Muscle of leg (tissue), 11 donors: Measurements from ENCODE around the gene CYTL1. TPM values are rescaled to one million over a fixed set of nuclear protein-coding genes. Genes with fewer than 3 reads are reported as not detected.

Experiments used
- DNase-seq: peaks from one replicate; pipeline ENCODE4 v3.0.0; 2013
- H3K27ac ChIP-seq: one replicate; pipeline ENCODE4 v1.5.1; 2013; ENCODE audit warnings: mild to moderate bottlenecking, low read length, control low read depth
- H3K27me3 ChIP-seq: one replicate; pipeline ENCODE4 v1.6.1; 2013; ENCODE audit warnings: low read length; ENCODE audit not compliant: control insufficient read depth, insufficient read depth
- H3K36me3 ChIP-seq: one replicate; pipeline ENCODE4 v1.6.1; 2013; ENCODE audit warnings: low read length; ENCODE audit not compliant: control insufficient read depth, insufficient read depth
- H3K4me1 ChIP-seq: one replicate; pipeline ENCODE4 v1.6.1; 2013; ENCODE audit warnings: low read length; ENCODE audit not compliant: control insufficient read depth, insufficient read depth
- H3K4me3 ChIP-seq: one replicate; pipeline ENCODE4 v1.5.1; 2013; ENCODE audit warnings: low read length, control low read depth
- H3K9me3 ChIP-seq: replicated peaks from 2 replicates; pipeline ENCODE4 v1.6.1; 2013; ENCODE audit warnings: low read depth, low read length; ENCODE audit not compliant: control insufficient read depth
- WGBS: methylation state at CpG from one replicate; pipeline ENCODE4 v1.1.5; 2013; ENCODE audit warnings: missing lambda C conversion rate; ENCODE audit not compliant: insufficient coverage; 5-methylcytosine and 5-hydroxymethylcytosine counted together
- polyA plus RNA-seq, 8 donors: library from polyadenylated mRNA; unstranded; fragments of 120-200 nt; gene quantifications; one replicate each; pipeline versions ENCODE4 v1.2.1 to v1.2.3, GENCODE V29; 2013; ENCODE audit warnings: inconsistent platforms in 1 of 8, low replicate concordance in 1 of 8; ENCODE audit not compliant: insufficient read length in 8 of 8, insufficient read depth in 1 of 8
- total RNA-seq: library from RNA; stranded (reverse); fragments of 120-200 nt; gene quantifications from one replicate; pipeline ENCODE4 v1.2.4, GENCODE V29; 2013

CYTL1 gene
- total and polyA plus RNA-seq, 9 donors, result 5.0 to 39.5 (median 10.6) TPM

GRCh38 chr4:5026371-5026770 is 7.1 kb upstream of the CYTL1 start:
- WGBS, result no CpG with 5 or more reads among the region's 3 CpGs
- H3K36me3 ChIP-seq, result no peaks in the 10 kb centered on the region
- H3K9me3 ChIP-seq, result peaks cover 5% of the 10 kb centered on the region
- no peaks in the 10 kb centered on the region for H3K27me3 ChIP-seq
- no peak overlapping the region for H3K4me3 ChIP-seq
- H3K4me1 ChIP-seq, result no peaks in the 10 kb centered on the region
- no peak for DNase-seq
- H3K27ac ChIP-seq, result no peak overlapping the region

- Histone ChIP-seq H3K4me3 (no peak overlapping the region), H3K36me3 (no peaks in the 10 kb centered on the region), H3K4me1 (no peaks in the 10 kb centered on the region), H3K27me3 (no peaks in the 10 kb centered on the region), H3K9me3 (peaks cover 5% of the 10 kb centered on the region), H3K27ac (no peak overlapping the region)
- DNase-seq, result no peak
- WGBS, result 67% methylated on average over 1 of the region's 6 CpGs
Observed at GRCh38 chr4:5024673-5025072, 5.4 kb upstream of the CYTL1 start.

GRCh38 chr4:5021546-5021945 is 2.3 kb upstream of the CYTL1 start:
- no peak overlapping the region for H3K27ac ChIP-seq
- H3K27me3 ChIP-seq, result peaks cover 9% of the 10 kb centered on the region
- peaks cover 5% of the 10 kb centered on the region for H3K9me3 ChIP-seq
- H3K36me3 ChIP-seq, result no peaks in the 10 kb centered on the region
- no peak for DNase-seq
- H3K4me1 ChIP-seq, result peaks cover 8% of the 10 kb centered on the region
- no peak overlapping the region for H3K4me3 ChIP-seq
- 68% methylated on average over 2 of the region's 3 CpGs for whole genome bisulfite sequencing

- peaks cover 9% of the 10 kb centered on the region for H3K27me3 ChIP-seq
- H3K4me1 ChIP-seq, result peaks cover 8% of the 10 kb centered on the region
- no peak overlapping the region for H3K27ac ChIP-seq
- 80% methylated on average over 1 of the region's 1 CpG for WGBS
- DNase-seq, result no peak
- H3K4me3 ChIP-seq, result no peak overlapping the region
- H3K9me3 ChIP-seq, result peaks cover 5% of the 10 kb centered on the region
- H3K36me3 ChIP-seq, result no peaks in the 10 kb centered on the region
Observed at GRCh38 chr4:5020341-5020740, 1.1 kb upstream of the CYTL1 start.

GRCh38 chr4:5019796-5020195 is 538 bp upstream of the CYTL1 start:
- DNase-seq, result no peak
- Histone ChIP-seq H3K36me3 (no peaks in the 10 kb centered on the region), H3K27ac (no peak overlapping the region), H3K27me3 (peaks cover 9% of the 10 kb centered on the region), H3K4me1 (peaks cover 8% of the 10 kb centered on the region), H3K4me3 (no peak overlapping the region), H3K9me3 (peaks cover 5% of the 10 kb centered on the region)
- WGBS, result 79% methylated on average over 6 of the region's 12 CpGs

- Histone ChIP-seq H3K4me3 (peak overlapping the region; percentile 5), H3K27ac (no peak overlapping the region), H3K9me3 (peaks cover 5% of the 10 kb centered on the region), H3K27me3 (peaks cover 9% of the 10 kb centered on the region), H3K4me1 (peaks cover 8% of the 10 kb centered on the region), H3K36me3 (no peaks in the 10 kb centered on the region)
- 27% methylated on average over 4 of the region's 6 CpGs for WGBS
- DNase-seq, result no peak
Observed at GRCh38 chr4:5018603-5019002, 655 bp downstream of the CYTL1 start.

GRCh38 chr4:5018096-5018495 is 1.2 kb downstream of the CYTL1 start:
- H3K9me3 ChIP-seq, result peaks cover 3% of the 10 kb centered on the region
- DNase-seq, result no peak
- no peak overlapping the region for H3K4me3 ChIP-seq
- WGBS, result no CpG with 5 or more reads among the region's 2 CpGs
- H3K27ac ChIP-seq, result no peak overlapping the region
- peaks cover 8% of the 10 kb centered on the region for H3K4me1 ChIP-seq
- H3K27me3 ChIP-seq, result peaks cover 9% of the 10 kb centered on the region
- H3K36me3 ChIP-seq, result no peaks in the 10 kb centered on the region

GRCh38 chr4:5014007-5014682 is 5.1 kb downstream of the CYTL1 start:
- Histone ChIP-seq H3K36me3 (no peaks in the 10 kb centered on the region), H3K9me3 (no peaks in the 10 kb centered on the region), H3K4me1 (peaks cover 4% of the 10 kb centered on the region), H3K4me3 (no peak overlapping the region), H3K27ac (no peak overlapping the region), H3K27me3 (peaks cover 6% of the 10 kb centered on the region)
- WGBS, result 40% methylated on average over 2 of the region's 7 CpGs
- DNase-seq, result no peak

GRCh38 chr4:5012958-5013357 is 6.3 kb downstream of the CYTL1 start:
- Histone ChIP-seq H3K4me3 (no peak overlapping the region), H3K27me3 (no peaks in the 10 kb centered on the region), H3K4me1 (no peaks in the 10 kb centered on the region), H3K9me3 (no peaks in the 10 kb centered on the region), H3K27ac (no peak overlapping the region), H3K36me3 (no peaks in the 10 kb centered on the region)
- DNase-seq, result no peak
- 50% methylated on average over 1 of the region's 2 CpGs for WGBS

- no peaks in the 10 kb centered on the region for H3K36me3 ChIP-seq
- no peak for DNase-seq
- H3K4me1 ChIP-seq, result no peaks in the 10 kb centered on the region
- H3K27ac ChIP-seq, result no peak overlapping the region
- no peak overlapping the region for H3K4me3 ChIP-seq
- no peaks in the 10 kb centered on the region for H3K27me3 ChIP-seq
- no peaks in the 10 kb centered on the region for H3K9me3 ChIP-seq
- 100% methylated on average over 1 of the region's 5 CpGs for WGBS
Observed at GRCh38 chr4:5012244-5012898, 6.9 kb downstream of the CYTL1 start.
